Activated naive CD4-positive, alpha-beta T cell treated with anti-CD3 and anti-CD28 coated beads, Interleukin-2, amount 10 ng/mL, durations not matched to agents 7 days and 5 days (primary cell): ENCODE measurements around the gene CCL2.

Experiments
- CTCF ChIA-PET: fragments of 350-600 bp; sonication (Branson Sonifier 250); formaldehyde crosslinking; loops from one replicate; lab custom pipeline; 2021; ENCODE audit warnings: antibody characterized with exemption; lab: Charles Lee
- DNase-seq: peaks from one replicate; pipeline ENCODE4 v3.0.0-alpha.2; 2020
- H3K27ac Mint-ChIP-seq: one replicate; pipeline ENCODE4 v1.8.0; 2021; ENCODE audit warnings: mild to moderate bottlenecking, moderate library complexity, mixed read lengths
- H3K27me3 Mint-ChIP-seq: one replicate; pipeline ENCODE4 v1.8.0; 2021; ENCODE audit warnings: mild to moderate bottlenecking, mixed read lengths
- H3K36me3 Mint-ChIP-seq: one replicate; pipeline ENCODE4 v1.8.0; 2021; ENCODE audit warnings: mixed read lengths
- H3K4me1 Mint-ChIP-seq: one replicate; pipeline ENCODE4 v1.8.0; 2021; ENCODE audit warnings: mixed read lengths
- H3K4me3 Mint-ChIP-seq: one replicate; pipeline ENCODE4 v1.8.0; 2021; ENCODE audit warnings: mild to moderate bottlenecking, moderate library complexity, mixed read lengths
- H3K9me3 Mint-ChIP-seq: one replicate; pipeline ENCODE4 v1.8.0; 2021; ENCODE audit warnings: mixed read lengths

Gene CCL2

GRCh38 chr17:34261568-34262337, 6.7 kb downstream of the CCL2 start:
- Mint-ChIP-seq H3K27me3 (peaks cover 17% of the 10 kb centered on the region), H3K4me3 (no peak overlapping the region), H3K27ac (no peak overlapping the region), H3K36me3 (no peaks in the 10 kb centered on the region), H3K4me1 (no peaks in the 10 kb centered on the region), H3K9me3 (no peaks in the 10 kb centered on the region)
- CTCF ChIA-PET: no interaction called here
- DNase-seq: no peak

DNA sequence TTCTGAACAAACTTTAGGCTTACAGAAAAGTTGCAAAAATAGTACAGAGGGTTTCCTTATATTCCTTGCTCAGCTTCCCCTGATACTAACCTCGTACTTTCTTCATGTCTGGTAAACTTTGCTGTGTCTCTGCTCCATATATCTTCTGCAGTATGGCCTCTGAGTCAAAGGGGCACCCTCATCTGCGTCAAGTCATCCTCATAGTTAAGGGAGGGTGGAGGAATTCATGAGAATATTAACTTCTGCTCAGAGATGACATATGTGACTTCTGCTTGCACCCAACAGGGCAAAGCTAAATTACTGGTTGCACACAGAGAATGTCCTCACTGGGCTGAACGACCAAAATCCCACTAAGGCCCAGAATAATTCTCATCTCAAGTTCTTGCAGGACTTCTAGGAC, 10.6 kb downstream of the CCL2 start:
- H3K27me3 Mint-ChIP-seq: peaks cover 16% of the 10 kb centered on the region
- no peaks in the 10 kb centered on the region for H3K9me3 Mint-ChIP-seq
- CTCF ChIA-PET: interaction anchor here (1.8 kb wide), 1 partner anchor 95 kb away, joined by 10 read pairs; no protein-coding TSS in a partner anchor
- DNase-seq: no peak
- no peaks in the 10 kb centered on the region for H3K36me3 Mint-ChIP-seq
- no peak overlapping the region for H3K4me3 Mint-ChIP-seq
- H3K4me1 Mint-ChIP-seq: no peaks in the 10 kb centered on the region
- no peak overlapping the region for H3K27ac Mint-ChIP-seq

DNA sequence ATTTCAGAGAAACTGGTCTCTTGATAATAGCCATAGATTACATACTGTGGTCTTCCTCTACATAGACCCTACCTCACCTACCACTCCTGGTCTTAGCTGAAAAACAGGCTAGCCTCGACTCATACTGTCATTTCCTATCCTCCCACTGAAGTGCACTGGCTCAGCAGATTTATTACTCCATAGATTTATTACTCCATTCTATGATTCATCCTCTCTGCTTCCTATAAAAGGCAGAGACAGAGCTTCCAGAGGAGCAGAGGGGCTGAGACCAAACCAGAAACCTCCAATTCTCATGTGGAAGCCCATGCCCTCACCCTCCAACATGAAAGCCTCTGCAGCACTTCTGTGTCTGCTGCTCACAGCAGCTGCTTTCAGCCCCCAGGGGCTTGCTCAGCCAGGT, 14.9 kb downstream of the CCL2 start, which contains the start of gene CCL7:
TSS of gene CCL7 (plus strand) at position 253 of the 400 bp plus-strand sequence. CDS start at position 323, 70 bp downstream.
- peaks cover 27% of the 10 kb centered on the region for H3K27me3 Mint-ChIP-seq
- no peaks in the 10 kb centered on the region for H3K4me1 Mint-ChIP-seq
- no peaks in the 10 kb centered on the region for H3K36me3 Mint-ChIP-seq
- no peak within 1 kb of the TSS for H3K27ac Mint-ChIP-seq
- H3K4me3 Mint-ChIP-seq: no peak within 1 kb of the TSS
- DNase-seq: no peak
- CTCF ChIA-PET: no interaction called here
- no peaks in the 10 kb centered on the region for H3K9me3 Mint-ChIP-seq

DNA sequence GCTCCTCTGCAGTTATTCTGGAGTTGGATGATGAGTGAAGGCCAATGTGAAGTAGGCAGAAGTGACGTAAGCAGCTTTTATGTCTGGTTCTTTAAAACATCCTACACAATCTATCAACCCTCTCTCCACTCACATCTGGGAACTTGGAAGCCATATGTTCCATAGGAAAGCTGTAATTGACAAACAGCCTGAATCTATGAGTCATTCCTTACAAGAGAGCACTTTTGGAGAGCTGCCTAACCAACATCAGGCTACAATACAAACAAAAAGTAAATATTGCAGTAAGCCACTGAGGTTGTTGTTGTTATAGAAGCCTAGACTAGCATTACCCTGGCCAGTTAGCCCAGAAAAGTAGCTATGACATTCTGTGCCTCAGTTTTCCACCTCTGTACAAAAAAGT, 20.8 kb downstream of the CCL2 start:
- Mint-ChIP-seq H3K4me3 (no peak overlapping the region), H3K27me3 (peaks cover 14% of the 10 kb centered on the region), H3K9me3 (no peaks in the 10 kb centered on the region), H3K4me1 (no peaks in the 10 kb centered on the region), H3K36me3 (no peaks in the 10 kb centered on the region), H3K27ac (no peak overlapping the region)
- DNase-seq: no peak
- CTCF ChIA-PET: no interaction called here

DNA sequence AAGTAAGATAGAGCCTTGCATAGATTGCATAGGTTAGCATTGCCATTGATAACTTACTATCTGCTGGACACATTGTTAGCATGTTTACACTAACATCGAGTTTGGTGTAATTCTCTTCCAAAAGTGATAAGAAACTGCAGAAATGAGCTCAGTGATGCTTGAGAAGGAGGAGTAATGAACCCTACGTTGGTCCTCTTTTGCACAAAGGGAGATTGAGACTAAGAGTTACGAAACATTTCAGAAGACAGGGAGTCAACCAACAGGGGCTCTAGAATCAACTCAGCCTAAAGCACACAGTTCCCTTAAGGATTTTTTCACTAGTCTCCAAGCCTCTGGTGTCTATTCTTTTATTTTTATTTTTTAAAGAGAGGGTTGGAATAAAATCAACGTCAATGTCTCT, 21.7 kb downstream of the CCL2 start:
- no peaks in the 10 kb centered on the region for H3K9me3 Mint-ChIP-seq
- H3K27ac Mint-ChIP-seq: no peak overlapping the region
- H3K4me1 Mint-ChIP-seq: no peaks in the 10 kb centered on the region
- CTCF ChIA-PET: no interaction called here
- no peak for DNase-seq
- H3K4me3 Mint-ChIP-seq: no peak overlapping the region
- peaks cover 10% of the 10 kb centered on the region for H3K27me3 Mint-ChIP-seq
- H3K36me3 Mint-ChIP-seq: no peaks in the 10 kb centered on the region

GRCh38 chr17:34283571-34283970, 28.5 kb downstream of the CCL2 start:
- H3K27me3 Mint-ChIP-seq: peaks cover 4% of the 10 kb centered on the region
- no peak overlapping the region for H3K27ac Mint-ChIP-seq
- no peak for DNase-seq
- CTCF ChIA-PET: no interaction called here
- no peaks in the 10 kb centered on the region for H3K9me3 Mint-ChIP-seq
- H3K4me3 Mint-ChIP-seq: no peak overlapping the region
- no peaks in the 10 kb centered on the region for H3K4me1 Mint-ChIP-seq
- H3K36me3 Mint-ChIP-seq: no peaks in the 10 kb centered on the region

DNA sequence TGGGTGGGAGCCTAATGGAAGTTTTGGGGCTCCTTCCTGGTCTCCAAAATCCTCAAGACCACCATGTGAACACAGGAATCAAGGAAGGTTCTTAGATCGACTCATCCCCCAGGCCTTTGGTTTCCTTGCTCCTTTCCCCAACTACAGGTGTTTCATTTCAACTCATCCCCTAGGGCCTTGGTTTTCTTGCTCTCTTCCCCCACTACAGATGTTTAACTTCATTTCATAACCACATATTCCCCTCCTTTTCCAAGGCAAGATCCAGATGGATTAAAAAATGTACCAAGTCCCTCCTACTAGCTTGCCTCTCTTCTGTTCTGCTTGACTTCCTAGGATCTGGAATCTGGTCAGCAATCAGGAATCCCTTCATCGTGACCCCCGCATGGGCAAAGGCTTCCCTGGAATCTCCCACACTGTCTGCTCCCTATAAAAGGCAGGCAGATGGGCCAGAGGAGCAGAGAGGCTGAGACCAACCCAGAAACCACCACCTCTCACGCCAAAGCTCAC, 30.3 kb downstream of the CCL2 start, which contains the start of gene CCL11:
TSS of gene CCL11 (plus strand) at position 457 of the 507 bp plus-strand sequence. CDS start 67 bp downstream, outside the sequence.
- no peak within 1 kb of the TSS for H3K4me3 Mint-ChIP-seq
- H3K9me3 Mint-ChIP-seq: no peaks in the 10 kb centered on the region
- no peaks in the 10 kb centered on the region for H3K36me3 Mint-ChIP-seq
- CTCF ChIA-PET: interaction anchor here (0.6 kb wide), 1 partner anchor 22 kb away, joined by 3 read pairs; no protein-coding TSS in a partner anchor
- peaks cover 7% of the 10 kb centered on the region for H3K27me3 Mint-ChIP-seq
- no peak within 1 kb of the TSS for H3K27ac Mint-ChIP-seq
- no peaks in the 10 kb centered on the region for H3K4me1 Mint-ChIP-seq
- no peak for DNase-seq

GRCh38 chr17:34287875-34288274, 32.8 kb downstream of the CCL2 start:
- Mint-ChIP-seq H3K4me1 (no peaks in the 10 kb centered on the region), H3K27ac (no peak overlapping the region), H3K36me3 (no peaks in the 10 kb centered on the region), H3K9me3 (no peaks in the 10 kb centered on the region), H3K27me3 (peaks cover 15% of the 10 kb centered on the region), H3K4me3 (no peak overlapping the region)
- CTCF ChIA-PET: interaction anchor here (0.8 kb wide), 1 partner anchor 71 kb away, joined by 3 read pairs; no protein-coding TSS in a partner anchor
- DNase-seq: no peak

DNA sequence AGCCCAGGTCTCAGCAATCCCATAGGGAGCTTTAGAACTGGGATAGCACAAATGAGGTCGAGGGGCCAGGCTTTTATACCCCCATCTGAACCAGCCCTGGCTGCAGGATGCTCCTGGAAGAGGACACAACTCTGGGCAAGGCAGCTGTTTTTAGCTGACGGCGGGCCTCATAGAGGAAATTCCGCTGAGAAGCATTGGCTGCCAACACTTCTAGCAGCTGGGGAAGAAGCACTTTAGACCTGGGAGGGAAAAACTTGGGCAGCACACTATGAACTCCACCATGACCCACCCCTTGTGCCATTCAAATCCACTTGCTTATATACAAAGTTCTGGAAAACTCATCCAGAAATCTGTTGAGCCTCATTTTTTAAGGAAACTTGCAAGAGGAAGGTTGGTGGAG, 35.5 kb downstream of the CCL2 start:
- H3K36me3 Mint-ChIP-seq: no peaks in the 10 kb centered on the region
- H3K27ac Mint-ChIP-seq: no peak overlapping the region
- H3K4me3 Mint-ChIP-seq: no peak overlapping the region
- no peaks in the 10 kb centered on the region for H3K4me1 Mint-ChIP-seq
- H3K9me3 Mint-ChIP-seq: no peaks in the 10 kb centered on the region
- no peak for DNase-seq
- CTCF ChIA-PET: no interaction called here
- peaks cover 15% of the 10 kb centered on the region for H3K27me3 Mint-ChIP-seq

- no peak for DNase-seq
- Mint-ChIP-seq H3K27me3 (peaks cover 14% of the 10 kb centered on the region), H3K4me1 (no peaks in the 10 kb centered on the region), H3K4me3 (no peak overlapping the region), H3K36me3 (no peaks in the 10 kb centered on the region), H3K9me3 (no peaks in the 10 kb centered on the region), H3K27ac (no peak overlapping the region)
- CTCF ChIA-PET: no interaction called here
These were observed 36.8 kb downstream of the CCL2 start for GRCh38 chr17:34291721-34292348.

- Mint-ChIP-seq H3K27me3 (peaks cover 8% of the 10 kb centered on the region), H3K4me1 (no peaks in the 10 kb centered on the region), H3K4me3 (no peak overlapping the region), H3K36me3 (no peaks in the 10 kb centered on the region), H3K9me3 (peaks cover 3% of the 10 kb centered on the region), H3K27ac (no peak overlapping the region)
- CTCF ChIA-PET: interaction anchor here (0.7 to 5.4 kb wide), 2 partner anchors 10 to 62 kb away, joined by 3 to 26 read pairs; no protein-coding TSS in a partner anchor
- DNase-seq: no peak
These were observed 43.9 kb downstream of the CCL2 start for GRCh38 chr17:34299027-34299426.

DNA sequence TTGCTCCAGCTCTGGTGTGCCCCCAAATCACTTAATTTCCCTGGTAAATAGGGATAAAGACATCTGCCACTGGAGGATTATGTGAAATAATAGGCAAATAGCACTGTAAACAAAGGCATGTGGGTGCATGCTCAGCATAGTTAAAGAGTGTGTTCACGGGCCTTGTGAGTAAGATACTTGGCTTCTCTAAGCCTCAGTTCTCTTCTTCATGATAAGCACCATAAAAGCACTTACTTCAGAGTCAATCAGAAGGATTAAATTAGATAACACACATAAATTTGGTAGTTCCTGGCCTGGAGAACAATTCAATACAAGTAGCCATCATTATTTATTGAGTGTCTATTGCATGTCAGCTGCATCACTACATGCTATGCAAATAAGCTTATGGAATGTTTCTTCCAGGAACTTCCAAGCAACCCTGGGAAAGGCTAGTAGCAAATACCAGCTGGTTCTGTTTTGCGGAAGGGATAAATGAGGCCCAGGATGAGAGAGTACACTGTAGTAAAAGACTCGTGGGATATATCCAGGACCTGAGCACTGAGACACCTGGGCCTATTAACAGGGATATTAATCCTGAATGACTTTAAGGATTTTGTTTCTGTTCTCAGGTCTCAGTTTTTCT, 45.0 kb downstream of the CCL2 start:
- no peak for DNase-seq
- Mint-ChIP-seq H3K9me3 (peaks cover 3% of the 10 kb centered on the region), H3K27ac (no peak overlapping the region), H3K36me3 (no peaks in the 10 kb centered on the region), H3K4me3 (no peak overlapping the region), H3K27me3 (peaks cover 8% of the 10 kb centered on the region), H3K4me1 (no peaks in the 10 kb centered on the region)
- CTCF ChIA-PET: interaction anchor here (5.4 kb wide), 1 partner anchor 61 kb away, joined by 26 read pairs; no protein-coding TSS in a partner anchor

DNA sequence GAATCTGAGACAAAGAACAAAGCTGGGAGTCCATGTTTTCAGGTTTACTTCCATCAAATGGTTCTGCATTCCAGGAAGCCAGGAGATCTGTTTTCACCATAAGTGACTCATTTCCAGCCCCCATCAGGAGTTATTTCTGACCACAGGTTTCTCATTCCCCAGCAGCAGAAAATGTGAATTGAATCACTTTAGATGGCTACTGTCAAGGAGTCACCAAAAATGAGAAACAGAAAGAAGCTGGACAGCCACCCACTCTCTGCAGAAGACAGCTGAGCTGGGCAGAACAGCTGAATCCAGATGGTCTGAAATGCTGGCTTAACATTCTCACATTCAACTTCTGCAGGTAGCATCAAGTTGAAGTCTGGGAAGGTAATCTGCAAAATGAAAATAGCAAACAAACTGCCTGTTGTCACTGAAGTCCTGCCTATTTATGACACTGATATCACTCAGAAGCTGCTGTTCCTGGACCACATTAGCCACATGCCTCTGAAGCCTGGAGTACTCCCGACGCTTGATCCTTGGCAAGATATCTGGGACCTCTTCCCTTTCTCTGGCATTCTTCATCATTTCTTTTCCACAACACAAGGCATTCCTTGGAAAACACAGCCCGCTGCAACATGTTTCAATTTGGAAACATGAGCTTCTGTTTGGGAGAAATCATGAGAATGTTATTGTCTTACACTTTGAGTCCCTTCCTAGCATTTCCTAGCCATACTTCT, 45.7 kb downstream of the CCL2 start:
- DNase-seq: no peak
- no peaks in the 10 kb centered on the region for H3K36me3 Mint-ChIP-seq
- peaks cover 3% of the 10 kb centered on the region for H3K9me3 Mint-ChIP-seq
- no peak overlapping the region for H3K4me3 Mint-ChIP-seq
- H3K27ac Mint-ChIP-seq: no peak overlapping the region
- CTCF ChIA-PET: interaction anchor here (5.4 kb wide), 1 partner anchor 60 kb away, joined by 26 read pairs; no protein-coding TSS in a partner anchor
- H3K27me3 Mint-ChIP-seq: peaks cover 8% of the 10 kb centered on the region
- no peaks in the 10 kb centered on the region for H3K4me1 Mint-ChIP-seq
